ENCODE results near the gene TCEAL8.
A peak's percentile ranks its signal among the peaks of the same experiment; 100 is the strongest.

Gene TCEAL8

DNA sequence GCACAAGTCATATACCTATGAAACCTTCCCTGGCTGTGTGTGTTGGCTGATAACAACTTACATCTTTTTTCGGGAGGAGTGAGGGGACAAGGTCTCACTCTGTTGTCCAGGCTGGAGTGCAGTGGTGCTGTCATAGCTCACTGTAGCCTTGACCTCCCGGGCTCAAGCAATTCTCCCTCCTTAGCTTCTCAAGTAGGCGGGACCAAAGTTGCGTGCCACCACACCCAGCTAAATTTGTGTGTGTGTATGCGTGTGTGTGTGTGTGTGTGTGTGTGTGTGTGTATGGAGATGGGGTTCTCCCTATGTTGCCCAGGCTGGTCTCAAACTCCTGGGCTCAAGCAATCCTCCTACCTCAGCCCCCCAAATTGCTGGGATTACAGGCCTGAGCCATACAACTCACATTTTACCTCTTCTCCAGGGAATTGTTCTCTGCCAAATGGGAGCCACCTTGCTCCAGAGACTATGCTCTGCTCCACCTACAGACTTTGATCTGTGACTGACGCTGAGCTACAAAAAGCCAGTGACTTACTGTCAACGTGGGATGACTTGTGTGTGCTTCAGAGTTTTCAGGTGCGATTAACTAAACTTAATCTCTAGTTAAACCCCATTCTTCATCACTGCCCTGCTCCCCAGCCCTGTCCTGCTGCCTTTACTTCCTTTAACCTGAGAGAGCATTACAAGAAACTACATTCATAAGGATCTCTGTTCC is 42.1 kb downstream of the TCEAL8 start:
- no peak for DNase-seq

DNA sequence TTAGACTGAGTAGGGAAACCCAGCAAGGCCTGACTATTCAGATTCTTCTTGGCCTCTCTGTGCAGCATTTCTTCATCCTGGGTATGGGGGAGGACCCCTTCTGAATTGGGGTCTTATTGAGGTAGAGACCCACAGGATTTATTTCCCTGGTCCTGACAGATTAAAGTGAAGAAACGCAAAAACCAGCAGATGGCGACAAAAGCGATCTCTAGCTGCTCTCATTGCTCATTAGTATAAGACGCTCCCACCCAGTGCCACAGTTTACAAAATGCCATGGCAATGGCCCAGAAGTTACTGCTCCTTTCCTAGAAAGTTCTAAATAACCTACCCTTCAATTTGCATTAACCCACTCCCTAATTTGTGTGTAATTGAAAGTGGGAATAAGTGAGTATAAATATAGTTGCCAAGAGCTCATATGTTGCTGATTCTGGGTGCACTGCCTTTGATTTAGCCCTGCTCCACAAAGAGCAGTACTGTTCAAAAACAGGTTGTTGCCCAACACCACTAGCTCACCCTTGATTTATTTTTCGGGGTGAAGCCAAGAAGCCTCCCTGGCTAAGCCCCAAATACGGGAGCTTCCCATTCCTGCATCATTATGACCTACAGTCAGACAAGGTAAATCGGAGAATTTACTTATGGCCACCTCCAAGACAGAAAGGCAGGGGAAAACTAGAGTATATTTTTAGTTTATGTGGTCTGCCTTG is 43.8 kb downstream of the TCEAL8 start:
- DNase-seq, result peak; percentile 4

DNA sequence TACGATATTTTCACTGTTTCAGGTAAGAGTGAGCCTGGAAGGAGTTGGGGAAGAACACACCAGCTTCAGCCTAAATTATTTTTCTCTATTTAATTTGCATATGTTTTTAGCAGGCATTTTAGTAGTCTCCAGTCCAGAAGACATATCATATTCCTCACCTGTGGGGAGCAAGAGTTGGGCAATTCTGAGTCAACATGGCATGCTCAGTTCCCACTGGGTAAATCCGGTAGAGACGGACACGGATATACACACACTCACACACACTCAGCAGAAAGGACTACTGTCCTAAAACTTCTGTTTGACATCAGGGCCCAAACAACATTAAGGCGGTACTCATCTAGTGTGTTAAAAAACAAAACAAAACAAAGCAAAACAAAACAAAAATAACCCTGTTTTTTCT is 44.9 kb downstream of the TCEAL8 start:
- no peak for DNase-seq
